Activated CD4-positive, CD25-positive, alpha-beta regulatory T cell treated with anti-CD3 and anti-CD28 coated beads, Interleukin-2, amount 50 U/mL, for 24 hours (primary cell): ENCODE data around the gene KRTAP10-10.

ENCODE experiments used
- ATAC-seq, 2 donors: fragments of 150-1000 bp; cut with Tn5 transposase; one replicate each; pipeline ENCODE4 v1.10.0; 2021; ENCODE audit warnings: mild to moderate bottlenecking in 1 of 2, moderate library complexity in 1 of 2

Gene KRTAP10-10

GRCh38 chr21:44686000-44686781 lies 49.0 kb downstream of the KRTAP10-10 start:
- ATAC-seq = no peak

- ATAC-seq = no peak
Measured at GRCh38 chr21:44686843-44687561, 49.8 kb downstream of the KRTAP10-10 start.

GRCh38 chr21:44687671-44688070 lies 50.5 kb downstream of the KRTAP10-10 start:
- ATAC-seq = no peak
